PC-9 (cell line): ENCODE results near the gene POP4. TPM values are rescaled to one million over a fixed set of nuclear protein-coding genes. Genes with fewer than 3 reads are reported as not detected.

ENCODE experiments used
- BruUV-seq: library from RNA; stranded (reverse); fragments of 400-500 nt; replicated peaks from 2 replicates; lab custom pipeline; 2021; lab: Mats Ljungman, UMichigan
- CTCF ChIA-PET: fragments of 300-600 bp; sonication (Branson Sonifier 250); formaldehyde crosslinking; loops from one replicate; lab custom pipeline; 2022; ENCODE audit warnings: antibody characterized with exemption; lab: Charles Lee
- POLR2A ChIA-PET: fragments of 300-600 bp; sonication (Branson Sonifier 250); formaldehyde crosslinking; loops from one replicate; lab custom pipeline; 2022; ENCODE audit warnings: antibody characterized with exemption; ENCODE audit not compliant: unreplicated experiment; lab: Charles Lee
- DNase-seq, 2 experiments: peaks; one replicate each; pipeline versions ENCODE4 v3.0.0 to v3.0.0-alpha.2; 2015 to 2022; ENCODE audit warnings: mixed read lengths in 1 of 2
- H2AFZ ChIP-seq: fragments of 200-600 bp; sonication (generic); 2 replicates; pipeline ENCODE4 v1.8.1; 2017; ENCODE audit warnings: antibody characterized with exemption
- H3F3A ChIP-seq: fragments of 200-600 bp; sonication (generic); 2 replicates; pipeline ENCODE4 v1.8.1; 2017; ENCODE audit warnings: antibody characterized with exemption, mild to moderate bottlenecking, low read depth; ENCODE audit not compliant: insufficient read depth
- H3K27ac ChIP-seq: fragments of 200-600 bp; sonication (generic); 2 replicates; pipeline ENCODE4 v1.6.1; 2016; ENCODE audit warnings: mixed run types
- H3K27me3 ChIP-seq: fragments of 200-600 bp; sonication (generic); 2 replicates; pipeline ENCODE4 v1.6.1; 2016; ENCODE audit warnings: low read depth, mixed run types; ENCODE audit not compliant: insufficient read depth
- H3K36me3 ChIP-seq: fragments of 200-600 bp; sonication (generic); 2 replicates; pipeline ENCODE4 v1.6.1; 2016; ENCODE audit warnings: low read depth, mixed run types
- H3K4me1 ChIP-seq: fragments of 200-600 bp; sonication (generic); replicated peaks from 2 replicates; pipeline ENCODE4 v1.6.1; 2016; ENCODE audit warnings: mixed run types; ENCODE audit not compliant: insufficient read depth
- H3K4me2 ChIP-seq: fragments of 200-600 bp; sonication (generic); 2 replicates; pipeline ENCODE4 v1.6.1; 2017; ENCODE audit warnings: mixed run types
- H3K4me3 ChIP-seq: fragments of 200-600 bp; sonication (generic); 2 replicates; pipeline ENCODE4 v1.6.1; 2016; ENCODE audit warnings: mixed run types
- H3K79me2 ChIP-seq: fragments of 200-600 bp; sonication (generic); 2 replicates; pipeline ENCODE4 v1.6.1; 2017; ENCODE audit warnings: low read depth, mixed run types
- H3K9me2 ChIP-seq: fragments of 200-600 bp; sonication (generic); 2 replicates; pipeline ENCODE4 v1.8.1; 2017; ENCODE audit warnings: mild to moderate bottlenecking; ENCODE audit not compliant: insufficient read depth
- H3K9me3 ChIP-seq: fragments of 200-600 bp; sonication (generic); 2 replicates; pipeline ENCODE4 v1.8.1; 2016; ENCODE audit warnings: low read depth; ENCODE audit not compliant: insufficient read depth
- H4K20me1 ChIP-seq: fragments of 200-600 bp; sonication (generic); 2 replicates; pipeline ENCODE4 v1.8.1; 2017; ENCODE audit not compliant: insufficient read depth
- CTCF ChIP-seq: fragments of 200-600 bp; sonication (generic); conservative IDR thresholded peaks from 2 replicates; pipeline ENCODE4 v1.6.1; 2017; ENCODE audit warnings: mixed run types, antibody characterized with exemption, mild to moderate bottlenecking, moderate library complexity
- EZH2 ChIP-seq: fragments of 200-600 bp; sonication (generic); IDR thresholded peaks from 2 replicates; pipeline ENCODE4 v1.8.0; 2017; ENCODE audit warnings: antibody characterized with exemption, low read depth
- intact Hi-C: fragments of 100-400 bp; cut with micrococcal nuclease; formaldehyde crosslinking; loops from one replicate; pipeline ENCODE4 v1.10.0; 2022; ENCODE audit not compliant: unreplicated experiment
- total RNA-seq: library from RNA; stranded (reverse); gene quantifications from 2 replicates; pipeline ENCODE4 v1.2.3, GENCODE V29; 2021

Gene POP4
- total RNA-seq, 1 experiment from 2014 or later = 66.6 TPM

- CTCF ChIA-PET = no interaction called here
- POLR2A ChIA-PET = no interaction called here
These were observed 12.4 kb downstream of the POP4 start for GRCh38 chr19:29618434-29618833.

GRCh38 chr19:29618871-29619270, 12.8 kb downstream of the POP4 start:
- H3K4me2 ChIP-seq = no peak overlapping the region
- CTCF ChIA-PET = no interaction called here
- no peaks in the 10 kb centered on the region for H4K20me1 ChIP-seq
- intact Hi-C loops = no loop called here
- no peak for DNase-seq
- H3K4me3 ChIP-seq = no peak overlapping the region
- no peak overlapping the region for H2AFZ ChIP-seq
- H3K27ac ChIP-seq = no peak overlapping the region
- no peaks in the 10 kb centered on the region for H3F3A ChIP-seq
- H3K4me1 ChIP-seq = no peaks in the 10 kb centered on the region
- H3K36me3 ChIP-seq = no peaks in the 10 kb centered on the region
- no peaks in the 10 kb centered on the region for H3K27me3 ChIP-seq
- BruUV-seq = no TSS peak
- no peaks in the 10 kb centered on the region for H3K9me2 ChIP-seq
- POLR2A ChIA-PET = no interaction called here
- no peaks in the 10 kb centered on the region for H3K79me2 ChIP-seq
- no peaks in the 10 kb centered on the region for H3K9me3 ChIP-seq
- no peak for TF ChIP-seq EZH2
- no peak for TF ChIP-seq CTCF

More at GRCh38 chr19:29618434-29618833, 12.4 kb downstream of the POP4 start:
- TF ChIP-seq EZH2 (no peak), CTCF (no peak)
- Histone ChIP-seq H3K79me2 (no peaks in the 10 kb centered on the region), H3K9me3 (no peaks in the 10 kb centered on the region), H3K27me3 (no peaks in the 10 kb centered on the region), H3K4me2 (no peak overlapping the region), H3K27ac (no peak overlapping the region), H2AFZ (no peak overlapping the region), H3K4me3 (no peak overlapping the region), H4K20me1 (no peaks in the 10 kb centered on the region), H3K4me1 (no peaks in the 10 kb centered on the region), H3K36me3 (no peaks in the 10 kb centered on the region), H3K9me2 (no peaks in the 10 kb centered on the region), H3F3A (no peaks in the 10 kb centered on the region)
- BruUV-seq = no TSS peak
- no peak for DNase-seq
- intact Hi-C loops = no loop called here

GRCh38 chr19:29620931-29621351, 14.9 kb downstream of the POP4 start:
- no peaks in the 10 kb centered on the region for H3K4me1 ChIP-seq
- H3K4me2 ChIP-seq = no peak overlapping the region
- intact Hi-C loops = no loop called here
- H3K9me2 ChIP-seq = no peaks in the 10 kb centered on the region
- no peaks in the 10 kb centered on the region for H3K79me2 ChIP-seq
- no peaks in the 10 kb centered on the region for H3K27me3 ChIP-seq
- no peaks in the 10 kb centered on the region for H3K9me3 ChIP-seq
- H4K20me1 ChIP-seq = no peaks in the 10 kb centered on the region
- H3K36me3 ChIP-seq = no peaks in the 10 kb centered on the region
- ChIA-PET POLR2A (no interaction called here), CTCF (interaction anchor here (1.0 kb wide), 1 partner anchor 9 kb away, joined by 3 read pairs; no protein-coding TSS in a partner anchor)
- no peaks in the 10 kb centered on the region for H3F3A ChIP-seq
- DNase-seq = no peak
- no TSS peak for BruUV-seq
- H3K27ac ChIP-seq = no peak overlapping the region
- no peak overlapping the region for H2AFZ ChIP-seq
- TF ChIP-seq CTCF (no peak), EZH2 (no peak)
- no peak overlapping the region for H3K4me3 ChIP-seq
